Measurements from ENCODE around the gene PLA2G2E. TPM values are rescaled to one million over a fixed set of nuclear protein-coding genes. Genes with fewer than 3 reads are reported as not detected.

Gene PLA2G2E
- total RNA-seq, 4 donors from 2014 or later = not detected

DNA sequence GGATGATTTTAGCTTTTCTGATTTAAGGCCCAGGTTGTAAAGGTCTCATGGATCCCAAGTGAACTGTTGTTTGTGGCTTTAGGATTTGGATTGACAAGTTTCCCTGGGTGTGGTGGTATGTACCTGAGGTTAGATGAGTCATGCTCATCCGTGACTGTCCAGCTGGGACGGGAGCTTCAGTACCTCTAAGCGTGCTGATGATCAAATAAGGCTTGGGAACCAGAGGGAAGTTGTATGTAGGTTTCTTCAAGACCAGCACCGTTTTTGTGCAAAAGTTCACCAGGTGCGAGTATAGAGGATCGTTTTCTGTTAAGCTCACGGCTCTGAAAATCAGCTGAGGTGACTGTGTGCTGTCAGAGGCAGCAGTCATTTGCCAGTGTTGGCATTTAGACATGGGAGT, 19.8 kb downstream of the PLA2G2E start:
- H3K4me1 ChIP-seq = peaks cover 0 to 9% (median 0%) of the 10 kb centered on the region in 3 donors
- no peaks in the 10 kb centered on the region for H3K27me3 ChIP-seq
- H3K9me3 ChIP-seq = no peaks in the 10 kb centered on the region
- DNase-seq = no peak
- peaks cover 0 to 96% (median 24%) of the 10 kb centered on the region in 3 donors for H3K36me3 ChIP-seq
- TF ChIP-seq POLR2A (IDR thresholded peaks at IDR 0.05) = no peak
- TF ChIP-seq, protein P1, sequence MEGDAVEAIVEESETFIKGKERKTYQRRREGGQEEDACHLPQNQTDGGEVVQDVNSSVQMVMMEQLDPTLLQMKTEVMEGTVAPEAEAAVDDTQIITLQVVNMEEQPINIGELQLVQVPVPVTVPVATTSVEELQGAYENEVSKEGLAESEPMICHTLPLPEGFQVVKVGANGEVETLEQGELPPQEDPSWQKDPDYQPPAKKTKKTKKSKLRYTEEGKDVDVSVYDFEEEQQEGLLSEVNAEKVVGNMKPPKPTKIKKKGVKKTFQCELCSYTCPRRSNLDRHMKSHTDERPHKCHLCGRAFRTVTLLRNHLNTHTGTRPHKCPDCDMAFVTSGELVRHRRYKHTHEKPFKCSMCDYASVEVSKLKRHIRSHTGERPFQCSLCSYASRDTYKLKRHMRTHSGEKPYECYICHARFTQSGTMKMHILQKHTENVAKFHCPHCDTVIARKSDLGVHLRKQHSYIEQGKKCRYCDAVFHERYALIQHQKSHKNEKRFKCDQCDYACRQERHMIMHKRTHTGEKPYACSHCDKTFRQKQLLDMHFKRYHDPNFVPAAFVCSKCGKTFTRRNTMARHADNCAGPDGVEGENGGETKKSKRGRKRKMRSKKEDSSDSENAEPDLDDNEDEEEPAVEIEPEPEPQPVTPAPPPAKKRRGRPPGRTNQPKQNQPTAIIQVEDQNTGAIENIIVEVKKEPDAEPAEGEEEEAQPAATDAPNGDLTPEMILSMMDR (IDR thresholded peaks at IDR 0.05) = no peak
- intact Hi-C loops (cut with DNase I) = no loop called here
- no peak overlapping the region for H3K4me3 ChIP-seq
- 69 to 73% methylated on average over 7 of the region's 7 CpGs for whole genome bisulfite sequencing, 2 donors
- H3K27ac ChIP-seq = peak overlapping the region in 1 of 4 donors; percentile 3

GRCh38 chr1:19901653-19902052, 21.8 kb downstream of the PLA2G2E start:
- Histone ChIP-seq H3K4me1 (peaks cover 0 to 9% (median 0%) of the 10 kb centered on the region in 3 donors), H3K36me3 (peaks cover 0 to 96% (median 16%) of the 10 kb centered on the region in 3 donors), H3K4me3 (no peak overlapping the region), H3K27me3 (no peaks in the 10 kb centered on the region), H3K9me3 (no peaks in the 10 kb centered on the region), H3K27ac (no peak overlapping the region)
- no peak for TF ChIP-seq POLR2A (IDR thresholded peaks at IDR 0.05)
- TF ChIP-seq, protein P1 (IDR thresholded peaks at IDR 0.05) = no peak
- intact Hi-C loops (cut with DNase I) = no loop called here
- DNase-seq = no peak
- 86 to 91% methylated on average over 1 of the region's 1 CpG for WGBS, 2 donors

GRCh38 chr1:19894218-19894617, 29.2 kb downstream of the PLA2G2E start:
- H3K36me3 ChIP-seq = peaks cover 4 to 91% (median 10%) of the 10 kb centered on the region in 3 donors
- no peaks in the 10 kb centered on the region for H3K27me3 ChIP-seq
- H3K4me3 ChIP-seq = no peak overlapping the region
- intact Hi-C loops (cut with DNase I) = no loop called here
- H3K9me3 ChIP-seq = no peaks in the 10 kb centered on the region
- no peak overlapping the region for H3K27ac ChIP-seq
- no peak for DNase-seq
- TF ChIP-seq POLR2A (IDR thresholded peaks at IDR 0.05) = no peak
- TF ChIP-seq, protein P1 (IDR thresholded peaks at IDR 0.05) = no peak
- peaks cover 0 to 4% (median 0%) of the 10 kb centered on the region in 3 donors for H3K4me1 ChIP-seq
- WGBS, 2 donors = 56 to 77% methylated on average over 5 of the region's 5 CpGs

DNA sequence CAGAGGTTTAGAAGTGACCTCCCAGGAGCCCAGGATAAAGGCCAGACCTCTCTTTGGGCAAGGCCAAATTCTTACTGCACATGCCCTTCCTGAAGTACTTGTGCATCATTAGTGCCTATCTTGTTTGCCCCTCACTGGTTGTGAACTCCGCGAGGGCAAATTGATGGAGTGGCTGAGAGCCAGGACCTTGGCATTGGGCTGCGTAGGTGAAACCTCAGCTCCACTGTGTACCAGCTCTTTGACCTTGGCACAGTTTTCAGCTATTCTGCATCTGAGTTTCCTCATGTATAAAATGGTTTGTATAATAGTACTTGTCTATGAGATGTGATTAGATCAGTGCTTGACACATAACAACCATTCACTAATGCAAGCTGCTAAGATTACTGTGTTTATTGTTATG, 29.7 kb downstream of the PLA2G2E start:
- no peak for DNase-seq
- Histone ChIP-seq H3K4me3 (no peak overlapping the region), H3K27ac (no peak overlapping the region), H3K27me3 (no peaks in the 10 kb centered on the region), H3K4me1 (peaks cover 0 to 4% (median 0%) of the 10 kb centered on the region in 3 donors), H3K9me3 (no peaks in the 10 kb centered on the region), H3K36me3 (peaks cover 4 to 85% (median 5%) of the 10 kb centered on the region in 3 donors)
- 84 to 85% methylated on average over 3 of the region's 3 CpGs for WGBS, 2 donors
- intact Hi-C loops (cut with DNase I) = no loop called here
- TF ChIP-seq, protein P1 (IDR thresholded peaks at IDR 0.05) = no peak
- no peak for TF ChIP-seq POLR2A (IDR thresholded peaks at IDR 0.05)

- TF ChIP-seq POLR2A (IDR thresholded peaks at IDR 0.05) = no peak
- TF ChIP-seq, protein P1 (IDR thresholded peaks at IDR 0.05) = no peak
- Histone ChIP-seq H3K36me3 (peaks cover 4 to 81% (median 4%) of the 10 kb centered on the region in 3 donors), H3K9me3 (no peaks in the 10 kb centered on the region), H3K27me3 (no peaks in the 10 kb centered on the region), H3K27ac (no peak overlapping the region), H3K4me3 (no peak overlapping the region), H3K4me1 (peaks cover 0 to 4% (median 0%) of the 10 kb centered on the region in 3 donors)
- 73 to 85% methylated on average over 6 of the region's 6 CpGs for WGBS, 2 donors
- no peak for DNase-seq
- intact Hi-C loops (cut with DNase I) = no loop called here
Observed at GRCh38 chr1:19892628-19893168, 30.7 kb downstream of the PLA2G2E start.

Measured in esophagus squamous epithelium (tissue), 5 donors.